Measurements from ENCODE around the gene CPNE2. TPM values are rescaled to one million over a fixed set of nuclear protein-coding genes. Genes with fewer than 3 reads are reported as not detected.

Gene CPNE2
- total RNA-seq, 1 donor from 2014 or later: 145 TPM

- Mint-ChIP-seq H3K4me3 (ENCODE audit: unreplicated experiment) (no peak overlapping the region), H3K27me3 (ENCODE audit: unreplicated experiment) (peaks cover 3% of the 10 kb centered on the region), H3K36me3 (ENCODE audit: low read depth, unreplicated experiment) (no peaks in the 10 kb centered on the region), H3K9me3 (ENCODE audit: unreplicated experiment) (no peaks in the 10 kb centered on the region), H3K27ac (ENCODE audit: unreplicated experiment) (no peak overlapping the region), H3K4me1 (ENCODE audit: unreplicated experiment) (no peaks in the 10 kb centered on the region)
- TF ChIP-seq CTCF (IDR thresholded peaks at IDR 0.05; ENCODE audit: unreplicated experiment): no peak
- DNase-seq (ENCODE audit: low spot score): no peak
These were observed 8.8 kb upstream of the CPNE2 start for GRCh38 chr16:57083485-57084126.

GRCh38 chr16:57084257-57084770, 8.1 kb upstream of the CPNE2 start:
- Mint-ChIP-seq H3K27me3 (ENCODE audit: unreplicated experiment) (peaks cover 4% of the 10 kb centered on the region), H3K4me1 (ENCODE audit: unreplicated experiment) (no peaks in the 10 kb centered on the region), H3K9me3 (ENCODE audit: unreplicated experiment) (no peaks in the 10 kb centered on the region), H3K4me3 (ENCODE audit: unreplicated experiment) (no peak overlapping the region), H3K36me3 (ENCODE audit: low read depth, unreplicated experiment) (no peaks in the 10 kb centered on the region), H3K27ac (ENCODE audit: unreplicated experiment) (no peak overlapping the region)
- peak; percentile 73 for DNase-seq (ENCODE audit: low spot score)
- peak; percentile 95 for TF ChIP-seq CTCF (IDR thresholded peaks at IDR 0.05; ENCODE audit: unreplicated experiment)

- Mint-ChIP-seq H3K9me3 (ENCODE audit: unreplicated experiment) (no peaks in the 10 kb centered on the region), H3K27me3 (ENCODE audit: unreplicated experiment) (peaks cover 4% of the 10 kb centered on the region), H3K4me1 (ENCODE audit: unreplicated experiment) (no peaks in the 10 kb centered on the region), H3K4me3 (ENCODE audit: unreplicated experiment) (no peak overlapping the region), H3K27ac (ENCODE audit: unreplicated experiment) (no peak overlapping the region), H3K36me3 (ENCODE audit: low read depth, unreplicated experiment) (no peaks in the 10 kb centered on the region)
- no peak for TF ChIP-seq CTCF (IDR thresholded peaks at IDR 0.05; ENCODE audit: unreplicated experiment)
- DNase-seq (ENCODE audit: low spot score): no peak
These were observed 7.4 kb upstream of the CPNE2 start for GRCh38 chr16:57084996-57085395.

- Mint-ChIP-seq H3K4me1 (ENCODE audit: unreplicated experiment) (peaks cover 7% of the 10 kb centered on the region), H3K27me3 (ENCODE audit: unreplicated experiment) (peaks cover 8% of the 10 kb centered on the region), H3K9me3 (ENCODE audit: unreplicated experiment) (no peaks in the 10 kb centered on the region), H3K36me3 (ENCODE audit: low read depth, unreplicated experiment) (no peaks in the 10 kb centered on the region), H3K4me3 (ENCODE audit: unreplicated experiment) (peak overlapping the region; percentile 14), H3K27ac (ENCODE audit: unreplicated experiment) (no peak overlapping the region)
- no peak for TF ChIP-seq CTCF (IDR thresholded peaks at IDR 0.05; ENCODE audit: unreplicated experiment)
- no peak for DNase-seq (ENCODE audit: low spot score)
These were observed 5.4 kb upstream of the CPNE2 start for GRCh38 chr16:57087003-57087402.

GRCh38 chr16:57089406-57089805, 3.0 kb upstream of the CPNE2 start:
- DNase-seq (ENCODE audit: low spot score): no peak
- no peak overlapping the region for H3K27ac Mint-ChIP-seq (ENCODE audit: unreplicated experiment)
- H3K27me3 Mint-ChIP-seq (ENCODE audit: unreplicated experiment): peaks cover 8% of the 10 kb centered on the region
- no peaks in the 10 kb centered on the region for H3K9me3 Mint-ChIP-seq (ENCODE audit: unreplicated experiment)
- TF ChIP-seq CTCF (IDR thresholded peaks at IDR 0.05; ENCODE audit: unreplicated experiment): no peak
- no peaks in the 10 kb centered on the region for H3K36me3 Mint-ChIP-seq (ENCODE audit: low read depth, unreplicated experiment)
- peaks cover 17% of the 10 kb centered on the region for H3K4me1 Mint-ChIP-seq (ENCODE audit: unreplicated experiment)
- H3K4me3 Mint-ChIP-seq (ENCODE audit: unreplicated experiment): no peak overlapping the region
